NCI-H146 treated with DMSO at 0.1 percent for 48 hours (cell line): Measurements from ENCODE around the gene LNX1.
"Not testable (repeated sequence)": the region's sequence is repeated elsewhere in the genome, so short reads cannot be mapped to it uniquely, and the experiment has no call there.

Experiments used
- DNase-seq: peaks from one replicate; lab custom pipeline; 2025; ENCODE audit not compliant: unreplicated experiment; lab: John Stamatoyannopoulos, UW

LNX1 gene

GRCh38 chr4:53466576-53466975 is 124.7 kb downstream of the LNX1 start:
- DNase-seq, result not testable (repeated sequence)

GRCh38 chr4:53465891-53466290 is 125.4 kb downstream of the LNX1 start:
- no peak for DNase-seq

- DNase-seq, result no peak
Measured at GRCh38 chr4:53465281-53465680, 126.0 kb downstream of the LNX1 start.

- DNase-seq, result no peak
Measured at GRCh38 chr4:53463340-53463739, 127.9 kb downstream of the LNX1 start.

GRCh38 chr4:53461244-53461643 is 130.0 kb downstream of the LNX1 start:
- DNase-seq, result peak; percentile 28

GRCh38 chr4:53459548-53459947 is 131.7 kb downstream of the LNX1 start:
- DNase-seq, result no peak

GRCh38 chr4:53456178-53456577 is 135.1 kb downstream of the LNX1 start:
- DNase-seq, result no peak

GRCh38 chr4:53455766-53456165 is 135.5 kb downstream of the LNX1 start:
- DNase-seq, result no peak

GRCh38 chr4:53453385-53453784 is 137.9 kb downstream of the LNX1 start:
- no peak for DNase-seq

- DNase-seq, result no peak
Measured at GRCh38 chr4:53450773-53451172, 140.5 kb downstream of the LNX1 start.

- no peak for DNase-seq
Measured at GRCh38 chr4:53444954-53445353, 146.3 kb downstream of the LNX1 start.

GRCh38 chr4:53441564-53441963 is 149.7 kb downstream of the LNX1 start:
- DNase-seq, result no peak

- DNase-seq, result no peak
Measured at GRCh38 chr4:53436251-53436650, 155.0 kb downstream of the LNX1 start.

GRCh38 chr4:53432528-53433424 is 158.5 kb downstream of the LNX1 start:
- DNase-seq, result no peak

- no peak for DNase-seq
Measured at GRCh38 chr4:53431052-53431451, 160.2 kb downstream of the LNX1 start.

- DNase-seq, result no peak
Measured at GRCh38 chr4:53427366-53427765, 163.9 kb downstream of the LNX1 start.

- DNase-seq, result no peak
Measured at GRCh38 chr4:53424280-53424679, 167.0 kb downstream of the LNX1 start.

- no peak for DNase-seq
Measured at GRCh38 chr4:53422367-53422766, 168.9 kb downstream of the LNX1 start.

GRCh38 chr4:53421791-53422190 is 169.5 kb downstream of the LNX1 start:
- DNase-seq, result no peak

GRCh38 chr4:53419208-53419607 is 172.1 kb downstream of the LNX1 start:
- DNase-seq, result no peak

- not testable (repeated sequence) for DNase-seq
Measured at GRCh38 chr4:53409479-53409878, 181.8 kb downstream of the LNX1 start.
